Spinal cord (tissue), 10 donors: Measurements from ENCODE around the gene CTAGE15. TPM values are rescaled to one million over a fixed set of nuclear protein-coding genes. Genes with fewer than 3 reads are reported as not detected.
"Not testable (repeated sequence)": the region's sequence is repeated elsewhere in the genome, so short reads cannot be mapped to it uniquely, and the experiment has no call there.

Source experiments
- DNase-seq, 6 donors: peaks; one replicate each; pipeline versions ENCODE4 v3.0.0 to v3.0.0-alpha.2; 2013 to 2015; ENCODE audit warnings: low spot score in 6 of 6, low read depth in 4 of 6
- H3K27ac ChIP-seq: one replicate; pipeline ENCODE4 v1.5.1; 2013; ENCODE audit warnings: low read depth, low read length, control low read depth
- H3K27me3 ChIP-seq: one replicate; pipeline ENCODE4 v1.6.1; 2013; ENCODE audit warnings: low read length; ENCODE audit not compliant: control insufficient read depth, insufficient read depth
- H3K36me3 ChIP-seq: one replicate; pipeline ENCODE4 v1.6.1; 2013; ENCODE audit warnings: low read length; ENCODE audit not compliant: control insufficient read depth, insufficient read depth
- H3K4me1 ChIP-seq: one replicate; pipeline ENCODE4 v1.6.1; 2013; ENCODE audit warnings: low read length; ENCODE audit not compliant: control insufficient read depth, insufficient read depth
- H3K4me3 ChIP-seq: one replicate; pipeline ENCODE4 v1.5.1; 2013; ENCODE audit warnings: low read depth, low read length, control low read depth
- H3K9me3 ChIP-seq: one replicate; pipeline ENCODE4 v1.6.1; 2013; ENCODE audit warnings: low read length; ENCODE audit not compliant: control insufficient read depth, insufficient read depth
- WGBS: methylation state at CpG from one replicate; pipeline ENCODE4 v1.1.5; 2013; ENCODE audit warnings: missing lambda C conversion rate; ENCODE audit not compliant: insufficient coverage; 5-methylcytosine and 5-hydroxymethylcytosine counted together
- long read RNA-seq, 4 donors: transcript quantifications; one replicate each; lab custom pipeline, GENCODE V29; 2026
- polyA plus RNA-seq, 2 donors: library from polyadenylated mRNA; unstranded; fragments of 120-200 nt; gene quantifications; one replicate each; pipeline ENCODE4 v1.2.1, GENCODE V29; 2013; ENCODE audit not compliant: insufficient read length in 2 of 2
- total RNA-seq, 2 donors: library from RNA; depleted of rRNA in 1 of 2; stranded (reverse); fragments of 120-200 nt in 1 of 2; fragments of >200 nt in 1 of 2; gene quantifications; one replicate each; pipeline versions ENCODE4 v1.2.3 to v1.2.4, GENCODE V29; 2013 to 2014
- donor health status: healthy.

Gene CTAGE15, protein sequence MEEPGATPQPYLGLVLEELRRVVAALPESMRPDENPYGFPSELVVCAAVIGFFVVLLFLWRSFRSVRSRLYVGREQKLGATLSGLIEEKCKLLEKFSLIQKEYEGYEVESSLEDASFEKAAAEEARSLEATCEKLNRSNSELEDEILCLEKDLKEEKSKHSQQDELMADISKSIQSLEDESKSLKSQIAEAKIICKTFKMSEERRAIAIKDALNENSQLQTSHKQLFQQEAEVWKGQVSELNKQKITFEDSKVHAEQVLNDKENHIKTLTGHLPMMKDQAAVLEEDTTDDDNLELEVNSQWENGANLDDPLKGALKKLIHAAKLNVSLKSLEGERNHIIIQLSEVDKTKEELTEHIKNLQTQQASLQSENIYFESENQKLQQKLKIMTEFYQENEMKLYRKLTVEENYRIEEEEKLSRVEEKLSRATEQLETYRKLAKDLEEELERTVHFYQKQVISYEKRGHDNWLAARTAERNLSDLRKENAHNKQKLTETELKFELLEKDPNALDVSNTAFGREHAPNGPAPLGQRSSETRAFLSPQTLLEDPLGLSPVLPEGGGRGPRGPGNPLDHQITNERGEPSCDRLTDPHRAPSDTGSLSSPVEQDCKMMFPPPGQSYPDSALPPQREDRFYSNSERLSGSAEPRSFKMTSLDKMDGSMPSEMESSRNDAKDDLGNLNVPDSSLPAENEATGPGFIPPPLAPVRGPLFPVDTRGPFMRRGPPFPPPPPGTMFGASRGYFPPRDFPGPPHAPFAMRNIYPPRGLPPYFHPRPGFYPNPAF
- under 1 TPM; 0.50 TPM for total RNA-seq
- polyA plus RNA-seq: under 1 TPM in 1 of 2 donors, not detected in 1; 0.19 TPM
- long read RNA-seq, donor 1: 0 reads
- long read RNA-seq, donor 2: 0 reads
- long read RNA-seq, donor 3: 0 reads
- long read RNA-seq, donor 4: 0 reads

DNA sequence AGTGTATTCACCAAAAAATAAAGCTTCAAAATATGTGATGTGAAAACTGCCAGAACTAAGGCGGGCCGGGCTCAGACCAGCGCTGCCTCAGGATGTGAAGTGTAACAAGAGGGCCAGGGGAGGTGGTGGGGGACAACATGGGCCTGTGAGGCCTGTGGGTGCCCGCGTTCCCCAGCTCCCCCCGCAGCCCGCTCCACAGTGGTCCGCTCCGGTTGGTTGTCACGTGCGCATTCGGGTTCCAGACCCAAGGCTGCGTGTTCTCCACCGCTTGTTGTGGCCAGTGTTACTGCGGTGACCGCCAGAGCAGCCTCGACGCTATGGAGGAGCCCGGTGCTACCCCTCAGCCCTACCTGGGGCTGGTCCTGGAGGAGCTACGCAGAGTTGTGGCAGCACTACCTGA is at the start of gene CTAGE15:
CTAGE15 (plus strand) TSS at position 301 of the 400 bp plus-strand sequence; CDS start at position 318, 17 bp downstream.
- H3K4me1 ChIP-seq, H3K27ac ChIP-seq: not testable (repeated sequence)
- WGBS: no CpG with 5 or more reads among the region's 20 CpGs

DNA sequence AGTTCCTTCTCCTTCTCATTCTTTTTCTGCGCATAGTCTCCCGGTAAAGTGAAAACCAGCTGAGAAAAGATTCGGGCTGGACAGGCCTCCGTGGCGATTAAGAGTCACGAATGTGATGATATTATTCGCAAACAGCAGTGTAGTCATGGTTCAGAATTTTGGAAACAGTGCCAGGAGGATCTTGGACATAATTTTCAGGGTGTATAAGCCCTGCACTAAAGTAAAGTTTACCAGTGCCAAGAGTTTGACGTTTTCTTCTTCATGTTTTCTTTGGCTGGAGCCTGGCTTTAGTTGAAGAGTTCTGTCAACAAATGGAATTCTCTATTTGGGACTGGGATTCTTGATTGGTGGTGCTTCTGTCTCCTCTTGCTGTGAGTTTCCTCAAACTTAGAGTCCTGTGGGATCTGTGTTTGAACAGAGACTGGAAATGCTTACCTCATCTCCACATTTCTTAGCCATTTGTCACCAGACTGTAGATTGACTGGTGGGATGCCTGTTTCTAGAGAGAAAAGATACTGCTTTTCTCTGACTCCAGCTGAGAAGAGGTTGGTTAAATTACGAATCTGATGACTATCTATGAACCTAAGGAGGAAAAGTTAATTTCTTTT is 49.2 kb upstream of the CTAGE15 start:
- H3K9me3 ChIP-seq, DNase-seq, H3K27me3 ChIP-seq, H3K4me1 ChIP-seq, H3K27ac ChIP-seq, H3K36me3 ChIP-seq, H3K4me3 ChIP-seq: not testable (repeated sequence)
- WGBS: no CpG with 5 or more reads among the region's 9 CpGs

More for the DNA sequence above, at the start of gene CTAGE15:
- not testable (repeated sequence) for H3K27me3 ChIP-seq, H3K9me3 ChIP-seq, DNase-seq, H3K36me3 ChIP-seq, H3K4me3 ChIP-seq

DNA sequence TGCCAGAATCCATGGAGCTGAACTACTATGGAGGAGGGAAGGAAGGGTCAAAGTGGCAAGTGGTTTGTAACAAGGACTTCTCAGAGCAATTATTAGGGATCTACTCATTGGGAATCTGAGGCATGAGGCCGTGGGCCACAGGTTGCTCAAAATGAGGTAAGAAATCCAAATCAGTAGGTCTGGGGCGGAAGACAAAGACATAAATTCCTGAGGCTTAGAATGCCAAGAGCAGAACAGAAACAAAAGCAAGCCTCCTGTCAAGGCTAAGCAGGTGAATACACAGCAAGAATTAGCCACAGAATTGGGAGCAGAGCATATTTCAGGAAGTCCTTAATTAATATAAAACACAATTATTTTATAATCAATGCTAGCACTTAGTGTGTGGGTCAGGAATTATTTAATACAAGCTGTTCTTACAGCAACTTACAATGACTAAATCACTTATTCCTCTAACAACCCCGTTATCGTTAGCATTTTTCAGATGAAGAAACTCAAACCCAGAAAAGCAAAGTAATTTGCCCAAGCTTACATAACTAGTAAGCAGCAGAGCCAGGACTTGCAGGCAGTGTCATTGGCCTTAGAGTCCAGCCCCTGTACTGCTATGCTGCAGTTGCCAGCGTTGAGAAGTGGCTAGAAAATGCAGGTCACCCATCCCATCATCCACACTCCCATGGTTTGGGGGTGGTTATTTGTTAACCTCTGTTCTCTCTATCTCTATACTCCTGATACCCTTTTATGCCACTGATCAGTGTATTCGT is 40.3 kb upstream of the CTAGE15 start:
- not testable (repeated sequence) for DNase-seq, H3K4me3 ChIP-seq, H3K4me1 ChIP-seq, H3K27ac ChIP-seq, H3K36me3 ChIP-seq, H3K27me3 ChIP-seq, H3K9me3 ChIP-seq
- WGBS: no CpG with 5 or more reads among the region's 6 CpGs

DNA sequence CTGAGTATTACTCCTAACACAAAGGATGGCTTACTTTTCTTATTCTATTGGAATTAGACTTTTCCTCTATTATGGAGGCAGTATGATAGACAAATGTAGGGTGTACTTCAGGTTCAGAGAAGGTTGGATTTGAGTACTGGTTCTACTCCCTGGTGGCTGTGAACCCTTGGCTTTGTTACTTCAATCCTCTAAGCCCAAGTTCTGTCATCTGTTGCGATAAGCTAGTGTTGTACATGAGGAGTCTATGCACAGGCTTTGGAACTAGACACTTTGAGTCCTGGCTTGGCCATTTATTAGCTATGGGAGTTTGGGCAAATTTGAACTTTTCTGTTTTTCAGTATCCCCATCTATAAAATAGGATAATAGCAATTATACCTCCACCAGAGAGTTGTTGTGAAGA is 39.7 kb upstream of the CTAGE15 start:
- not testable (repeated sequence) for H3K36me3 ChIP-seq, H3K4me1 ChIP-seq, H3K9me3 ChIP-seq, DNase-seq, H3K27me3 ChIP-seq, H3K4me3 ChIP-seq, H3K27ac ChIP-seq
- WGBS: no CpG with 5 or more reads among the region's 1 CpG

DNA sequence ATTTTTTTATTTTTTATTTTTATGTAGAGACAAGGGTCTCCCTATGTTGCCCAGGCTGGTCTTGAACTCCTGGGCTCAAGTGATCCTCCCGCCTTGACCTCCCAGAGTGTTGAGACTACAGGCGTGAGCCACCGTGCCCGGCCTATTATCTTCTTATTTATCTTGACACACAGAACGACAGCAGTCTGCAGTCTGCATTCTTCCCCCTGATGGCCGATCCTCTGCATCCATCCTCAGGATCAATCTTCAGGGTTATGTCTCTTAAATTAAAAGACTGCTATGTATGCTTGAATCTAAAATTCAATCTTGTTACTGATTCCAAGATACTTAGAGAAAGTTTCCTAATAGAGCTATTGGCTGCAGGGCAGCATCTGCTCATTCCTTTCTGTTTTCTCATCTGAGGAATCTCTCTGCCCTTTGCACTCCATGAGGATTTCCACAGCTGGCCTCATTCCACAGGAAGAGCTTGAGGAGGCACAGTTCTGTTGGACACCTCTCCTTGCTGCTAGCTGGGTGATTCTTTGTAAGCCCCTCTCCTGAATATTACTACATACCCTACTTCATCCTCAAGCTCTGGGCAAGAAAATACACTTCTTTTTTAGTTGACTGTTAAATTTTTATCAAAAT is 38.3 kb upstream of the CTAGE15 start:
- not testable (repeated sequence) for H3K36me3 ChIP-seq, H3K4me3 ChIP-seq, H3K27ac ChIP-seq, H3K4me1 ChIP-seq, DNase-seq, H3K9me3 ChIP-seq, H3K27me3 ChIP-seq
- no CpG with 5 or more reads among the region's 6 CpGs for WGBS

DNA sequence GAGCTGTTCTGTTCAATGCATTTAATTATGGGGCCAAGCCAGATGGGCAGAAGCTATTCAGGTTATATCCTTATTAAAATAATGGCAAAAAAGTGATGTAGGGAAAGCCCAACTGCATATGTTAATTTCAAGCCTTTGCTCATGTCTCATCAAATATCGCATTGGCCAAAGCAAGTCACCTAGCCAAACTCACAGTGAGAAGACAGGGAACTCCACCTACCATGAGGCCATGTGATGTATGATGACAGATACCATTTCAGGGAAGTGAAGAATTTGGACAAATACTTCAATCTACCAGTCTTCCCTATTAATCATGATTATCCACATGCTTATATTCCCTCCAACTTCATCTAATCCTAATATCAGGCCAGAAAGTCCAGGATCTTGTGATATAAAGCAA is 35.2 kb upstream of the CTAGE15 start:
- not testable (repeated sequence) for H3K9me3 ChIP-seq, H3K36me3 ChIP-seq, DNase-seq, H3K27ac ChIP-seq, H3K4me1 ChIP-seq, H3K27me3 ChIP-seq, H3K4me3 ChIP-seq
- WGBS: no CpG with 5 or more reads among the region's 1 CpG

DNA sequence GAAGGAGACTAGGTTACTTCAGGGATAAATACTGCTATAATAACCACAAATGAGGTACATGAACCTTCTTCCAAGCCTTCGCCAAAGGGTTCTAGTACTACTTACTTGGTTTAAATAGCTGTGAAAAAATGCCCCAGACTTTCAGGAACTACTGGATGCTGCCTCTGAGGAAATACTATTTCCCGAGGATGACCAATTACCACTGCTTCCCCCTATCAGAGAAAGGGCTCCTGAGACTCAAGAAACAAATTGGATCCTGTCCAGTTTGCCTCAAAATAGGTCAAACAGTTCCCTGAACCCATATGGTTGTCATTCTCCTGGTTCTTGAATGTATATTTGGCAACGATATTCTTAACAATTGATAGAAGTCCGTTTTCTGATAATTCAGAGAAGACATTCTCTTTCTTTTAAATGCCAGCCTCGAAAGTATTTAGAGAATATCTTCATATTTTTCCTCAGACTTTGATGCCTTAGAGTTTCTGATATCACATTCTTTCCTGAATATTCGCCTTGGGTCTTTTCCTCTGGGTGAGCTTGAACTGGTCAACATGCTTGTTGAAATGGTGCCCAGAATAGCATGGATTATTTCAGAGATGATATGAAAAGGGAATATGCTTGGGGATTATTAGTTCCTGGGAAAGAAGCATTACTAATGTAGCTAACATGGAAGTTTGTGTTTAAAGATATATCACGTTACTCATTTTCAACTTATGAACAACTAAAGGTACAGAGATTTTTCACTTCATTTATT is 28.1 kb upstream of the CTAGE15 start:
- no CpG with 5 or more reads among the region's 7 CpGs for WGBS
- H3K4me1 ChIP-seq, H3K36me3 ChIP-seq, DNase-seq, H3K4me3 ChIP-seq, H3K27me3 ChIP-seq, H3K9me3 ChIP-seq, H3K27ac ChIP-seq: not testable (repeated sequence)

DNA sequence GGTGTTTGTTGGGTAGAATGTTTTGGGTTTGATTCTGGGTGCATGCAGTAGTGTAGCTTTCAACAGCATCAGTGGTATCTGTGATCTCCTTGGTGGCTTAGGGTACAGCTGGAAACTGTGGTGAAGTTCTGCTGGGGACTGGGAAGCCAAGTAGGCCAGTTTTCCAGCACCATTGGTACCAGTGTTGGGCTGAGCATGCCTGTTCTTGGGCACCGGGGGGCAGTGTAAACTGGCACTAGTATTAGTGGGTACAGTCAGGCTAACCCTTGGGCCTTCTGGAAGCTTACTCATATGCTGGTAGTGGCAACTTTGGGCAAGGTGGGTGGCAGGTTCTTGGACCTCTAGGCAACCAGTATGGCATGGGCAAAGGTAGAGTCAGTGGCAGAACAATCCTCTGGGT is 15.6 kb upstream of the CTAGE15 start:
- not testable (repeated sequence) for DNase-seq, H3K9me3 ChIP-seq, H3K27ac ChIP-seq, H3K4me1 ChIP-seq, H3K27me3 ChIP-seq, H3K4me3 ChIP-seq, H3K36me3 ChIP-seq
- WGBS: no CpG with 5 or more reads among the region's 1 CpG
